SK-N-SH (cell line): Measurements from ENCODE around the gene TBL3. TPM values are rescaled to one million over a fixed set of nuclear protein-coding genes. Genes with fewer than 3 reads are reported as not detected.

Experiments used
- CTCF ChIA-PET: fragments of 300-600, 350-600 bp; formaldehyde crosslinking; extraction: SDS; loops from one replicate; lab custom pipeline; 2021; lab: Yijun Ruan, JAX
- POLR2A ChIA-PET: fragments of 350-600 bp; sonication (Branson Sonifier 250); formaldehyde crosslinking; extraction: SDS; loops from one replicate; lab custom pipeline; 2020; ENCODE audit warnings: antibody characterized with exemption, inconsistent platforms; lab: Yijun Ruan, JAX
- DNase-seq: peaks from one replicate; pipeline ENCODE4 v3.0.0; 2012
- H2AFZ ChIP-seq: fragments of 200-600 bp; sonication (generic); 2 replicates; pipeline ENCODE4 v1.8.1; 2016; ENCODE audit warnings: antibody characterized with exemption, mild to moderate bottlenecking, low read depth
- H3F3A ChIP-seq: fragments of 200-600 bp; sonication (generic); replicated peaks from 2 replicates; pipeline ENCODE3; 2016; ENCODE audit warnings: antibody characterized with exemption, mild to moderate bottlenecking; ENCODE audit not compliant: insufficient read depth
- H3K27ac ChIP-seq, 2 experiments: fragments of 200-500 bp in 1 of 2; fragments of 200-600 bp in 1 of 2; sonication (Bioruptor generic) in 1 of 2; sonication (generic), shearing (Covaris generic) in 1 of 2; 2 replicates each; pipeline versions ENCODE4 v1.5.1 to v1.6.1; 2014 to 2016; ENCODE audit warnings: low read depth in 2 of 2, inconsistent platforms in 1 of 2, low read length in 1 of 2, mild to moderate bottlenecking in 1 of 2, mixed read lengths in 1 of 2
- H3K27me3 ChIP-seq: fragments of 200-600 bp; sonication (generic), shearing (Covaris generic); 2 replicates; pipeline ENCODE4 v1.6.1; 2016; ENCODE audit warnings: mixed run types; ENCODE audit not compliant: insufficient read depth
- H3K36me3 ChIP-seq, 2 experiments: fragments of 200-500 bp in 1 of 2; fragments of 200-600 bp in 1 of 2; sonication (Bioruptor generic) in 1 of 2; sonication (generic) in 1 of 2; replicated peaks in 1 of 2; 2 replicates each; pipeline versions ENCODE3 to v1.5.1; 2014 to 2016; ENCODE audit warnings: low read length in 1 of 2, mild to moderate bottlenecking in 1 of 2; ENCODE audit not compliant: insufficient read depth in 2 of 2, control insufficient read depth in 1 of 2
- H3K4me1 ChIP-seq, 2 experiments: fragments of 200-500 bp in 1 of 2; fragments of 200-600 bp in 1 of 2; sonication (Bioruptor generic) in 1 of 2; sonication (generic), shearing (Covaris generic) in 1 of 2; 2 replicates each; pipeline versions ENCODE4 v1.5.1 to v1.6.1; 2014 to 2016; ENCODE audit warnings: low read depth in 1 of 2, low read length in 1 of 2, mixed run types in 1 of 2; ENCODE audit not compliant: insufficient read depth in 2 of 2, control insufficient read depth in 1 of 2
- H3K4me2 ChIP-seq: fragments of 200-600 bp; sonication (generic), shearing (Covaris generic); 2 replicates; pipeline ENCODE4 v1.6.1; 2017; ENCODE audit warnings: mixed run types
- H3K4me3 ChIP-seq, 2 experiments: fragments of 200-500 bp in 1 of 2; fragments of 200-600 bp in 1 of 2; sonication (Bioruptor generic) in 1 of 2; sonication (generic), shearing (Covaris generic) in 1 of 2; 2 replicates each; pipeline versions ENCODE4 v1.5.1 to v1.8.1; 2014 to 2016; ENCODE audit warnings: low read depth in 2 of 2, inconsistent platforms in 1 of 2, low read length in 1 of 2, mild to moderate bottlenecking in 1 of 2, mixed read lengths in 1 of 2, moderate library complexity in 1 of 2
- H3K79me2 ChIP-seq: fragments of 200-600 bp; sonication (generic); 2 replicates; pipeline ENCODE4 v1.8.1; 2017; ENCODE audit warnings: mild to moderate bottlenecking; ENCODE audit not compliant: insufficient read depth
- H3K9ac ChIP-seq: fragments of 200-600 bp; sonication (generic); 2 replicates; pipeline ENCODE4 v1.6.1; 2017; ENCODE audit warnings: mixed run types
- H3K9me2 ChIP-seq: fragments of 200-600 bp; sonication (generic); 2 replicates; pipeline ENCODE4 v1.6.1; 2017; ENCODE audit warnings: mixed run types
- H3K9me3 ChIP-seq: fragments of 200-600 bp; sonication (generic); 2 replicates; pipeline ENCODE4 v1.6.1; 2017; ENCODE audit warnings: mixed run types, mild to moderate bottlenecking, moderate library complexity
- H4K20me1 ChIP-seq: fragments of 200-600 bp; sonication (generic); 2 replicates; pipeline ENCODE4 v1.6.1; 2017; ENCODE audit warnings: mild to moderate bottlenecking, mixed run types; ENCODE audit not compliant: insufficient read depth
- ELF1 ChIP-seq: IDR thresholded peaks from 2 replicates; pipeline ENCODE4 v1.4.0; 2012
- FOSL2 ChIP-seq: IDR thresholded peaks from 2 replicates; pipeline ENCODE4 v1.4.0; 2012; ENCODE audit warnings: low read depth, mild to moderate bottlenecking, moderate library complexity, borderline replicate concordance
- FOXM1 ChIP-seq: IDR thresholded peaks from 2 replicates; pipeline ENCODE4 v1.4.0; 2012; ENCODE audit warnings: low read depth, mild to moderate bottlenecking
- GABPA ChIP-seq: IDR thresholded peaks from 2 replicates; pipeline ENCODE4 v1.4.0; 2012; ENCODE audit warnings: low read depth, mild to moderate bottlenecking
- GATA2 ChIP-seq: sonication (generic); formaldehyde crosslinking; IDR thresholded peaks from 2 replicates; pipeline ENCODE4 v1.5.0; 2020; ENCODE audit warnings: mild to moderate bottlenecking, missing genetic modification reagents
- MEF2A ChIP-seq: IDR thresholded peaks from 2 replicates; pipeline ENCODE4 v1.4.0; 2012; ENCODE audit warnings: low read depth, borderline replicate concordance
- POLR2AphosphoS5 ChIP-seq: IDR thresholded peaks from 2 replicates; pipeline ENCODE4 v1.6.1; 2012; ENCODE audit warnings: low read depth, low read length
- RAD21 ChIP-seq: IDR thresholded peaks from 2 replicates; pipeline ENCODE4 v1.6.1; 2012; ENCODE audit warnings: mild to moderate bottlenecking, low read length
- RFX5 ChIP-seq: IDR thresholded peaks from 2 replicates; pipeline ENCODE4 v1.6.1; 2012; ENCODE audit warnings: mild to moderate bottlenecking, improper control_type of control experiment, low read length
- RXRA ChIP-seq: IDR thresholded peaks from 2 replicates; pipeline ENCODE4 v1.4.0; 2012; ENCODE audit warnings: low read depth, mild to moderate bottlenecking, borderline replicate concordance
- SIN3A ChIP-seq: IDR thresholded peaks from 2 replicates; pipeline ENCODE4 v1.6.1; 2012; ENCODE audit warnings: low read depth, mild to moderate bottlenecking, low read length, moderate library complexity, borderline replicate concordance
- TAF1 ChIP-seq: IDR thresholded peaks from 2 replicates; pipeline ENCODE4 v1.6.1; 2012; ENCODE audit warnings: low read depth, mild to moderate bottlenecking, low read length, moderate library complexity, borderline replicate concordance
- TEAD4 ChIP-seq: IDR thresholded peaks from 2 replicates; pipeline ENCODE4 v1.4.0; 2012; ENCODE audit warnings: mild to moderate bottlenecking, borderline replicate concordance; ENCODE audit not compliant: insufficient read depth
- WGBS: methylation state at CpG from one replicate; pipeline ENCODE4 v1.1.6; 2017; ENCODE audit warnings: low lambda C conversion rate; 5-methylcytosine and 5-hydroxymethylcytosine counted together
- polyA plus RNA-seq, 3 experiments: library from polyadenylated mRNA; depleted of rRNA; stranded (reverse); fragments of >200 nt; gene quantifications; 2 replicates each; pipeline ENCODE4 v1.2.3, GENCODE V29; 2012
- TF ChIP-seq, protein P1 (sequence below): fragments of 200-600 bp; sonication (generic); IDR thresholded peaks from 2 replicates; pipeline ENCODE4 v1.6.1; 2017; ENCODE audit warnings: antibody characterized with exemption, mild to moderate bottlenecking, moderate library complexity
- TF ChIP-seq, protein P2 (sequence below): IDR thresholded peaks from 2 replicates; pipeline ENCODE4 v1.4.0; 2012; ENCODE audit warnings: low read depth, borderline replicate concordance
- TF ChIP-seq, protein P3 (sequence below): fragments of 150-350 bp; IDR thresholded peaks from 2 replicates; pipeline ENCODE4 v1.6.1; 2016; ENCODE audit warnings: mild to moderate bottlenecking, low read depth, low read length
- TF ChIP-seq, protein P4 (sequence below): IDR thresholded peaks from 2 replicates; pipeline ENCODE4 v1.6.1; 2012; ENCODE audit warnings: mild to moderate bottlenecking, low read depth, low read length, moderate library complexity
- TF ChIP-seq, protein P5 (sequence below): IDR thresholded peaks from 2 replicates; pipeline ENCODE4; 2012

The TBL3 gene
- polyA plus RNA-seq, 1 of the 3 experiments (the other 2 are of a cell fraction), result 37.1 TPM

DNA sequence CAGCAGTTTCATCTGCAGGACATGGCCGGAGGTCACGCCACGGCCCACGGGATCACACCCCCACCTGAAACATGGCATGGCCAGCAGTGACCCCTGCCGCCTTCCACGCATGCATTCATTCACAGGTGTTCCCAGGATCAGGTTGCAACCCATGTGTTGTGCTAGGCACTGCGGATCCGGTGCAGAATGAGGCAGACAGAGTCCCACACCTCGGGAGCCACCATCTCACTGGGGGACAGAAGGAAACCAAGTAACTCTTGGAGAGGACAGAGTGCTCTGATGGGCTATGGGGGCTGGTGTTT lies 24.5 kb upstream of the TBL3 start:
- H3K9ac ChIP-seq, result no peak overlapping the region
- no peaks in the 10 kb centered on the region for H3K79me2 ChIP-seq
- no peak overlapping the region for H3K27ac ChIP-seq
- ChIA-PET CTCF (interaction anchor here (1.3 kb wide), 1 partner anchor 17 kb away, joined by 4 read pairs; no protein-coding TSS in a partner anchor), POLR2A (no interaction called here)
- no peaks in the 10 kb centered on the region for H3K9me3 ChIP-seq
- no peak for DNase-seq
- H2AFZ ChIP-seq, result no peak overlapping the region
- no peak overlapping the region for H3K4me2 ChIP-seq
- no peaks in the 10 kb centered on the region for H4K20me1 ChIP-seq
- TF ChIP-seq GATA2 (no peak), FOSL2 (no peak), POLR2AphosphoS5 (no peak), MEF2A (no peak), FOXM1 (no peak), RFX5 (no peak), RAD21 (no peak), TAF1 (no peak), GABPA (no peak), RXRA (no peak), SIN3A (no peak), TEAD4 (no peak), ELF1 (no peak)
- TF ChIP-seq, protein P1, sequence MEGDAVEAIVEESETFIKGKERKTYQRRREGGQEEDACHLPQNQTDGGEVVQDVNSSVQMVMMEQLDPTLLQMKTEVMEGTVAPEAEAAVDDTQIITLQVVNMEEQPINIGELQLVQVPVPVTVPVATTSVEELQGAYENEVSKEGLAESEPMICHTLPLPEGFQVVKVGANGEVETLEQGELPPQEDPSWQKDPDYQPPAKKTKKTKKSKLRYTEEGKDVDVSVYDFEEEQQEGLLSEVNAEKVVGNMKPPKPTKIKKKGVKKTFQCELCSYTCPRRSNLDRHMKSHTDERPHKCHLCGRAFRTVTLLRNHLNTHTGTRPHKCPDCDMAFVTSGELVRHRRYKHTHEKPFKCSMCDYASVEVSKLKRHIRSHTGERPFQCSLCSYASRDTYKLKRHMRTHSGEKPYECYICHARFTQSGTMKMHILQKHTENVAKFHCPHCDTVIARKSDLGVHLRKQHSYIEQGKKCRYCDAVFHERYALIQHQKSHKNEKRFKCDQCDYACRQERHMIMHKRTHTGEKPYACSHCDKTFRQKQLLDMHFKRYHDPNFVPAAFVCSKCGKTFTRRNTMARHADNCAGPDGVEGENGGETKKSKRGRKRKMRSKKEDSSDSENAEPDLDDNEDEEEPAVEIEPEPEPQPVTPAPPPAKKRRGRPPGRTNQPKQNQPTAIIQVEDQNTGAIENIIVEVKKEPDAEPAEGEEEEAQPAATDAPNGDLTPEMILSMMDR, result no peak
- TF ChIP-seq, protein P2, sequence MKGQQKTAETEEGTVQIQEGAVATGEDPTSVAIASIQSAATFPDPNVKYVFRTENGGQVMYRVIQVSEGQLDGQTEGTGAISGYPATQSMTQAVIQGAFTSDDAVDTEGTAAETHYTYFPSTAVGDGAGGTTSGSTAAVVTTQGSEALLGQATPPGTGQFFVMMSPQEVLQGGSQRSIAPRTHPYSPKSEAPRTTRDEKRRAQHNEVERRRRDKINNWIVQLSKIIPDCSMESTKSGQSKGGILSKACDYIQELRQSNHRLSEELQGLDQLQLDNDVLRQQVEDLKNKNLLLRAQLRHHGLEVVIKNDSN, result no peak
- TF ChIP-seq, protein P3, sequence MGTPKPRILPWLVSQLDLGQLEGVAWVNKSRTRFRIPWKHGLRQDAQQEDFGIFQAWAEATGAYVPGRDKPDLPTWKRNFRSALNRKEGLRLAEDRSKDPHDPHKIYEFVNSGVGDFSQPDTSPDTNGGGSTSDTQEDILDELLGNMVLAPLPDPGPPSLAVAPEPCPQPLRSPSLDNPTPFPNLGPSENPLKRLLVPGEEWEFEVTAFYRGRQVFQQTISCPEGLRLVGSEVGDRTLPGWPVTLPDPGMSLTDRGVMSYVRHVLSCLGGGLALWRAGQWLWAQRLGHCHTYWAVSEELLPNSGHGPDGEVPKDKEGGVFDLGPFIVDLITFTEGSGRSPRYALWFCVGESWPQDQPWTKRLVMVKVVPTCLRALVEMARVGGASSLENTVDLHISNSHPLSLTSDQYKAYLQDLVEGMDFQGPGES, result no peak
- TF ChIP-seq, protein P4, sequence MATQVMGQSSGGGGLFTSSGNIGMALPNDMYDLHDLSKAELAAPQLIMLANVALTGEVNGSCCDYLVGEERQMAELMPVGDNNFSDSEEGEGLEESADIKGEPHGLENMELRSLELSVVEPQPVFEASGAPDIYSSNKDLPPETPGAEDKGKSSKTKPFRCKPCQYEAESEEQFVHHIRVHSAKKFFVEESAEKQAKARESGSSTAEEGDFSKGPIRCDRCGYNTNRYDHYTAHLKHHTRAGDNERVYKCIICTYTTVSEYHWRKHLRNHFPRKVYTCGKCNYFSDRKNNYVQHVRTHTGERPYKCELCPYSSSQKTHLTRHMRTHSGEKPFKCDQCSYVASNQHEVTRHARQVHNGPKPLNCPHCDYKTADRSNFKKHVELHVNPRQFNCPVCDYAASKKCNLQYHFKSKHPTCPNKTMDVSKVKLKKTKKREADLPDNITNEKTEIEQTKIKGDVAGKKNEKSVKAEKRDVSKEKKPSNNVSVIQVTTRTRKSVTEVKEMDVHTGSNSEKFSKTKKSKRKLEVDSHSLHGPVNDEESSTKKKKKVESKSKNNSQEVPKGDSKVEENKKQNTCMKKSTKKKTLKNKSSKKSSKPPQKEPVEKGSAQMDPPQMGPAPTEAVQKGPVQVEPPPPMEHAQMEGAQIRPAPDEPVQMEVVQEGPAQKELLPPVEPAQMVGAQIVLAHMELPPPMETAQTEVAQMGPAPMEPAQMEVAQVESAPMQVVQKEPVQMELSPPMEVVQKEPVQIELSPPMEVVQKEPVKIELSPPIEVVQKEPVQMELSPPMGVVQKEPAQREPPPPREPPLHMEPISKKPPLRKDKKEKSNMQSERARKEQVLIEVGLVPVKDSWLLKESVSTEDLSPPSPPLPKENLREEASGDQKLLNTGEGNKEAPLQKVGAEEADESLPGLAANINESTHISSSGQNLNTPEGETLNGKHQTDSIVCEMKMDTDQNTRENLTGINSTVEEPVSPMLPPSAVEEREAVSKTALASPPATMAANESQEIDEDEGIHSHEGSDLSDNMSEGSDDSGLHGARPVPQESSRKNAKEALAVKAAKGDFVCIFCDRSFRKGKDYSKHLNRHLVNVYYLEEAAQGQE, result no peak
- TF ChIP-seq, protein P5, sequence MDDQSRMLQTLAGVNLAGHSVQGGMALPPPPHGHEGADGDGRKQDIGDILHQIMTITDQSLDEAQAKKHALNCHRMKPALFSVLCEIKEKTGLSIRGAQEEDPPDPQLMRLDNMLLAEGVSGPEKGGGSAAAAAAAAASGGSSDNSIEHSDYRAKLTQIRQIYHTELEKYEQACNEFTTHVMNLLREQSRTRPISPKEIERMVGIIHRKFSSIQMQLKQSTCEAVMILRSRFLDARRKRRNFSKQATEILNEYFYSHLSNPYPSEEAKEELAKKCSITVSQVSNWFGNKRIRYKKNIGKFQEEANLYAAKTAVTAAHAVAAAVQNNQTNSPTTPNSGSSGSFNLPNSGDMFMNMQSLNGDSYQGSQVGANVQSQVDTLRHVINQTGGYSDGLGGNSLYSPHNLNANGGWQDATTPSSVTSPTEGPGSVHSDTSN, result no peak
- H3F3A ChIP-seq, result no peaks in the 10 kb centered on the region
- no peak overlapping the region for H3K4me3 ChIP-seq
- H3K36me3 ChIP-seq, result no peaks in the 10 kb centered on the region
- H3K4me1 ChIP-seq, result peaks cover 0 to 2% of the 10 kb centered on the region in 2 experiments; a peak in 2 of 4 replicates
- no peaks in the 10 kb centered on the region for H3K27me3 ChIP-seq
- 78% methylated on average over 9 of the region's 9 CpGs for whole genome bisulfite sequencing
- H3K9me2 ChIP-seq, result no peaks in the 10 kb centered on the region
